OCI-LY3 (cell line): ENCODE measurements around the gene AKNAD1.

Experiments used
- CTCF ChIP-seq: fragments of 200-600, 300-600 bp; sonication (generic); IDR thresholded peaks from 2 replicates; pipeline ENCODE4 v1.5.1; 2014; ENCODE audit warnings: antibody characterized with exemption, low read length, low read depth
- EZH2phosphoT487 ChIP-seq: fragments of 200-600 bp; shearing (Covaris generic); IDR thresholded peaks from 2 replicates; pipeline ENCODE4 v1.6.1; 2018; ENCODE audit warnings: antibody characterized with exemption, mixed run types, low read depth

DNA sequence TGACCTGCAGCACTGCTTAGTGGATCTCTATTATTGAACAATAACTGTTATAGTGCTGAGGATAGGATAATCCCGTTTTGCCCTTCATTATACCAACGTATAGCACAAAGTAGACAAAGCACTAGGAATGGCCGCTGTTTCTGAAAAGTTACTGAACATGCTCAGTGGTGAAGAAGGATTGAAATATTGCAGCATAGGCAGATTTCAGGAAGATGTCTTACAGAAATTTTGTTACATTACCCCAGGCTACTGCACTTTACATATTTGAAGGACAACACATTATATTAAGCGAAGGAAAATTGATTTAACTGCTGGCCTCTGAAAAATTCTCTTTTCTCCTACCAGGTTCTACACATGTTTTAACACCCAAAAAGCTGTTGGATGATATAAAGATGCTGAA is 48.5 kb downstream of the AKNAD1 start:
- no peak for TF ChIP-seq CTCF
- TF ChIP-seq EZH2phosphoT487 = no peak
